Right ventricle myocardium superior (tissue), 1 donor: ENCODE results near the gene MS4A18. TPM values are rescaled to one million over a fixed set of nuclear protein-coding genes. Genes with fewer than 3 reads are reported as not detected.
A peak's percentile ranks its signal among the peaks of the same experiment; 100 is the strongest.

Source experiments
- ATAC-seq: fragments of 200-7000 bp; cut with Tn5 transposase; one replicate; pipeline ENCODE4 v1.9.1; 2020; ENCODE audit warnings: mild to moderate bottlenecking; ENCODE audit not compliant: poor library complexity
- DNase-seq: peaks from one replicate; pipeline ENCODE4 v3.0.0-alpha.2; 2020
- intact Hi-C: fragments of 100-400 bp; cut with DNase I; formaldehyde crosslinking; loops from one replicate; pipeline ENCODE4 v1.11.2; 2022
- total RNA-seq: library from RNA; stranded (reverse); fragmentation: NEBNext Ultra II Directional; extraction: Animal tissue kit (Norgen Biotek cat#: 25700); gene quantifications from one replicate; pipeline ENCODE4 v1.2.1, GENCODE V29; 2021
- donor health status: DM: no; HTN: yes; CAD: no; lungs with severe emphysema.

The MS4A18 gene
- total RNA-seq, 1 donor from 2014 or later: not detected

- ATAC-seq (no peak), DNase-seq (no peak)
- intact Hi-C loops: no loop called here
These were observed 38.6 kb downstream of the MS4A18 start for GRCh38 chr11:60762851-60763691.

GRCh38 chr11:60763692-60764369 is 39.3 kb downstream of the MS4A18 start:
- DNase-seq (no peak), ATAC-seq (no peak)
- intact Hi-C loops: no loop called here

- ATAC-seq: no peak
- intact Hi-C loops: no loop called here
- DNase-seq: no peak
These were observed 40.4 kb downstream of the MS4A18 start for GRCh38 chr11:60764879-60765278.

- intact Hi-C loops: no loop called here
- DNase-seq: no peak
- ATAC-seq: no peak
These were observed 40.8 kb downstream of the MS4A18 start for GRCh38 chr11:60765355-60765754.

GRCh38 chr11:60766547-60766946 is 42.0 kb downstream of the MS4A18 start:
- ATAC-seq (no peak), DNase-seq (no peak)
- intact Hi-C loops: no loop called here

GRCh38 chr11:60767388-60767811 is 42.9 kb downstream of the MS4A18 start:
- DNase-seq: no peak
- ATAC-seq: no peak
- intact Hi-C loops: no loop called here

- ATAC-seq (no peak), DNase-seq (no peak)
- intact Hi-C loops: no loop called here
These were observed 43.7 kb downstream of the MS4A18 start for GRCh38 chr11:60768202-60768601.

GRCh38 chr11:60769273-60769672 is 44.8 kb downstream of the MS4A18 start:
- intact Hi-C loops: no loop called here
- ATAC-seq (no peak), DNase-seq (no peak)

- ATAC-seq (no peak), DNase-seq (no peak)
- intact Hi-C loops: no loop called here
These were observed 45.3 kb downstream of the MS4A18 start for GRCh38 chr11:60769811-60770210.

- intact Hi-C loops: no loop called here
- ATAC-seq (no peak), DNase-seq (no peak)
These were observed 46.6 kb downstream of the MS4A18 start for GRCh38 chr11:60771146-60771545.

GRCh38 chr11:60771879-60772525 is 47.5 kb downstream of the MS4A18 start:
- intact Hi-C loops: no loop called here
- DNase-seq (no peak), ATAC-seq (no peak)

- DNase-seq (no peak), ATAC-seq (no peak)
- intact Hi-C loops: no loop called here
These were observed 48.1 kb downstream of the MS4A18 start for GRCh38 chr11:60772666-60773065.

GRCh38 chr11:60774726-60775125 is 50.2 kb downstream of the MS4A18 start:
- DNase-seq (no peak), ATAC-seq (no peak)
- intact Hi-C loops: loop anchor here (5.0 kb wide), 1 partner anchor 128 kb away; no protein-coding TSS in a partner anchor

GRCh38 chr11:60775420-60775961 is 51.0 kb downstream of the MS4A18 start:
- intact Hi-C loops: loop anchor here (5.0 kb wide), 1 partner anchor 127 kb away; no protein-coding TSS in a partner anchor

GRCh38 chr11:60776167-60776566 is 51.6 kb downstream of the MS4A18 start:
- intact Hi-C loops: loop anchor here (5.0 kb wide), 1 partner anchor 126 kb away; no protein-coding TSS in a partner anchor

More at GRCh38 chr11:60775420-60775961, 51.0 kb downstream of the MS4A18 start:
- DNase-seq (peak; percentile 77), ATAC-seq (peak; percentile 88)

GRCh38 chr11:60777106-60777505 is 52.6 kb downstream of the MS4A18 start:
- intact Hi-C loops: loop anchor here (5.0 kb wide), 1 partner anchor 125 kb away; no protein-coding TSS in a partner anchor
- ATAC-seq (no peak), DNase-seq (no peak)

More at GRCh38 chr11:60776167-60776566, 51.6 kb downstream of the MS4A18 start:
- DNase-seq (no peak), ATAC-seq (no peak)

- DNase-seq (no peak), ATAC-seq (no peak)
- intact Hi-C loops: loop anchor here (5.0 kb wide), 1 partner anchor 125 kb away; no protein-coding TSS in a partner anchor
These were observed 53.1 kb downstream of the MS4A18 start for GRCh38 chr11:60777572-60777971.

- ATAC-seq (no peak), DNase-seq (no peak)
- intact Hi-C loops: no loop called here
These were observed 55.5 kb downstream of the MS4A18 start for GRCh38 chr11:60780065-60780464.

GRCh38 chr11:60780774-60781173 is 56.3 kb downstream of the MS4A18 start:
- intact Hi-C loops: no loop called here
- DNase-seq (no peak), ATAC-seq (no peak)
